A673 (cell line): ENCODE measurements around the gene PGP.

Experiments used
- EZH2 ChIP-seq: fragments of 200-600 bp; sonication (generic); IDR thresholded peaks from 2 replicates; pipeline ENCODE4 v1.6.1; 2017; ENCODE audit warnings: borderline replicate concordance, low read depth, mild to moderate bottlenecking, mixed read lengths, antibody characterized with exemption, low read length; ENCODE audit not compliant: poor library complexity, severe bottlenecking
- TF ChIP-seq, protein P1 (sequence below): fragments of 300-800, 200-600 bp; sonication (generic); conservative IDR thresholded peaks from 2 replicates; pipeline ENCODE4 v1.5.1; 2017; ENCODE audit warnings: low read depth, mild to moderate bottlenecking, antibody characterized with exemption, low read length, moderate library complexity, mixed read lengths

DNA sequence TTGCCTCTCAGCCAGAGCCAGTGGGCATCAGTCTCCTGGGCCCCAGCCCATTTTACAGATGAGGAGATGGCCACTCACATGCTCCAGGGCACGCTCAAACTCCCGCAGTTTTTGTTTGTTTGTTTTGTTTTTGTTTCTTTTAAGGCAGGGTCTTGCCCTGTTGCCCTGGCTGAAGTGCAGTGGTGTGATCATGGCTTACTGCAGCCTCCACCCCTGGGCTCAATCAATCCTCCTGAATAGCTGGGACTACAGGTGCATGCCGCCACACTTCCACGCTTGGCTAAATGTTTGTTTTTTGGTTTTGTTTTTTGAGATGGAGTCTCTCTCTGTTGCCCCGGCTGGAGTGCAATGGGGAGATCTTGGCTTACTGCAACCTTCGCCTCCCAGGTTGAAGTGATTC is 12.3 kb upstream of the PGP start:
- TF ChIP-seq, protein P1, sequence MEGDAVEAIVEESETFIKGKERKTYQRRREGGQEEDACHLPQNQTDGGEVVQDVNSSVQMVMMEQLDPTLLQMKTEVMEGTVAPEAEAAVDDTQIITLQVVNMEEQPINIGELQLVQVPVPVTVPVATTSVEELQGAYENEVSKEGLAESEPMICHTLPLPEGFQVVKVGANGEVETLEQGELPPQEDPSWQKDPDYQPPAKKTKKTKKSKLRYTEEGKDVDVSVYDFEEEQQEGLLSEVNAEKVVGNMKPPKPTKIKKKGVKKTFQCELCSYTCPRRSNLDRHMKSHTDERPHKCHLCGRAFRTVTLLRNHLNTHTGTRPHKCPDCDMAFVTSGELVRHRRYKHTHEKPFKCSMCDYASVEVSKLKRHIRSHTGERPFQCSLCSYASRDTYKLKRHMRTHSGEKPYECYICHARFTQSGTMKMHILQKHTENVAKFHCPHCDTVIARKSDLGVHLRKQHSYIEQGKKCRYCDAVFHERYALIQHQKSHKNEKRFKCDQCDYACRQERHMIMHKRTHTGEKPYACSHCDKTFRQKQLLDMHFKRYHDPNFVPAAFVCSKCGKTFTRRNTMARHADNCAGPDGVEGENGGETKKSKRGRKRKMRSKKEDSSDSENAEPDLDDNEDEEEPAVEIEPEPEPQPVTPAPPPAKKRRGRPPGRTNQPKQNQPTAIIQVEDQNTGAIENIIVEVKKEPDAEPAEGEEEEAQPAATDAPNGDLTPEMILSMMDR: no peak
- no peak for TF ChIP-seq EZH2
